H4 (cell line): ENCODE results near the gene GABRB1. TPM values are rescaled to one million over a fixed set of nuclear protein-coding genes. Genes with fewer than 3 reads are reported as not detected.

Experiments used
- DNase-seq: peaks from one replicate; pipeline ENCODE4 v3.0.0-alpha.2; 2015; ENCODE audit warnings: low spot score
- total RNA-seq: library from RNA; depleted of rRNA; stranded (reverse); fragments of >200 nt; shearing (Covaris generic); gene quantifications from 2 replicates; pipeline ENCODE4 v1.2.3, GENCODE V29; 2014

GABRB1 gene
- total RNA-seq, 1 experiment from 2014 or later = 0.04 TPM

GRCh38 chr4:47210828-47211227 is 179.5 kb downstream of the GABRB1 start:
- no peak for DNase-seq

GRCh38 chr4:47213106-47213505 is 181.7 kb downstream of the GABRB1 start:
- DNase-seq = no peak

DNA sequence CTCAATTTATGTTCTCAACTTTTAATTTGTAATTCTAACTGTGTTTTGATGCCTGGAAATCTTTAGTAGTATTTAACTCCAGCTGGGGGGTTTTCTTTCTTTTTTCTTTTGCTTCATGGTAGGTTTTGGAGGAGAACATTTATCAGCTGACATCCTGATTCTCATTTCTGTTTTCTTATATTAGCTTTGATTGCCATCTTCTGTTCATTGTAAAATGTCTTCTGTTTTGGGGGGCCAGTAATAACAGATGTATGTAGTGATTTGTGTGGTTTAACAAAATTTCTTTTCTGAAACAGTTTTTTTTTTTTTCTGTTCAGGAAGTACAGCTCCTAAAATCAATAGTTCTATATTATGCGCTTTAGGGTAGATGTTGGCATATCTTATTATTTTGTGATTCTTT is 182.2 kb downstream of the GABRB1 start:
- DNase-seq = no peak

- DNase-seq = peak; percentile 71
Observed at GRCh38 chr4:47213971-47214370, 182.6 kb downstream of the GABRB1 start.

GRCh38 chr4:47215759-47216158 is 184.4 kb downstream of the GABRB1 start:
- DNase-seq = no peak

- DNase-seq = no peak
Observed at GRCh38 chr4:47217291-47217690, 185.9 kb downstream of the GABRB1 start.

DNA sequence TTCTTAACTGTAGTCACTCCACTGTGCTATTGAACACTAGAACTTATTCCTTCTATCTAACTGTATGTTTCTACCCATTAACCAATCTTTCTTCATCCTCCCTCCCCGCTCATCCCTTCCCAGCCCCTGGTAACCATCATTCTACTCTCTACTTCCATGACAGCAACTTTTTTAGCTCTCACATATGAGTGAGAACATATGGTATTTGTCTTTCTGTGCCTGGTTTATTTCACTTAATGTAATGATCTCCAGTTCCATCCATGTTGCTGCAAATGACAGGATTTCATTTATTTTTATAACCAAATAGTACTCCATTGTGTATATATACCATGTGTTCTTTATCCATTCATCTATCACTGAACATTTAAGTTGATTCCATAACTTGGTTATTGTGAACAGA is 186.5 kb downstream of the GABRB1 start:
- DNase-seq = no peak

DNA sequence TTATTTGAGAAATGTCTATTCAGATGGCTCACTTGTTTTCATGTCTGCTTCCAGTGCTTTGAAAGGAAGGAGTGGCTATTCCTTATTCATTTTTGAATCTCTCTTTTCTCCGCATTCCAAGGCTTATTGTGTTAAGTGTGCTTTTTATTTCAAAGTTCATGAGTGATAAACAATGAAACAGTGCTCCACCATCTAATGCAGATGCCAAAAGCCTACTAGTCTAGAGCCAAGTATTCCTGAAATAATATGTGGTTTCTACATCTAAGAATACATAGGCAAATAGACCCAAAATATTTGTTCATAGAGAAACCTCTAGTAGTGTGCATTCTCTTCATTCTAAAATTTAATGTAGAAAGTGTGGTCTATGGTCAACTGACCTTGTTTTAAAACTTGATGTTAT is 187.3 kb downstream of the GABRB1 start:
- DNase-seq = no peak

GRCh38 chr4:47219586-47219985 is 188.2 kb downstream of the GABRB1 start:
- peak; percentile 16 for DNase-seq

GRCh38 chr4:47221721-47222120 is 190.4 kb downstream of the GABRB1 start:
- no peak for DNase-seq

GRCh38 chr4:47222276-47222675 is 190.9 kb downstream of the GABRB1 start:
- DNase-seq = peak; percentile 20

DNA sequence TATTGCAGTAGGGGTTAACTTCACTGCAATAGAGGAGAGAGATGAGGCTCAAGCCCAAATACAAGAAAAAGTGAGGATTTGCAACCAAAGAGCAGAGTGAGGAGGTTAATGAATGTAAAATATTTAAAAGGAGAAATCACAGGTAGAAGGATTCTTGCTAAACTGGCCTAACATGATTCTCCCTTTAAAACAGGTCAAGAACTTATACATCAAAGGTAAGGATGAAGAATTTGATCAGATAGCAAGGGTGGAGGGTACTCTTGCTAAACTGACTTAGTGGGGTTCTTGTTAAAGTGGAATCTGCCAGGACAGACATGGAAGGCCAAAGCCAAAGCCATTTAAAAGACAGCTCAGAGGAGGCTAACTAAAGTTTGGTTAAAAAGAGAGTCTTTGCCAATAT is 193.0 kb downstream of the GABRB1 start:
- no peak for DNase-seq

GRCh38 chr4:47235721-47236120 is 204.4 kb downstream of the GABRB1 start:
- DNase-seq = no peak

- DNase-seq = no peak
Observed at GRCh38 chr4:47238667-47239066, 207.3 kb downstream of the GABRB1 start.

GRCh38 chr4:47239649-47240048 is 208.3 kb downstream of the GABRB1 start:
- DNase-seq = no peak

DNA sequence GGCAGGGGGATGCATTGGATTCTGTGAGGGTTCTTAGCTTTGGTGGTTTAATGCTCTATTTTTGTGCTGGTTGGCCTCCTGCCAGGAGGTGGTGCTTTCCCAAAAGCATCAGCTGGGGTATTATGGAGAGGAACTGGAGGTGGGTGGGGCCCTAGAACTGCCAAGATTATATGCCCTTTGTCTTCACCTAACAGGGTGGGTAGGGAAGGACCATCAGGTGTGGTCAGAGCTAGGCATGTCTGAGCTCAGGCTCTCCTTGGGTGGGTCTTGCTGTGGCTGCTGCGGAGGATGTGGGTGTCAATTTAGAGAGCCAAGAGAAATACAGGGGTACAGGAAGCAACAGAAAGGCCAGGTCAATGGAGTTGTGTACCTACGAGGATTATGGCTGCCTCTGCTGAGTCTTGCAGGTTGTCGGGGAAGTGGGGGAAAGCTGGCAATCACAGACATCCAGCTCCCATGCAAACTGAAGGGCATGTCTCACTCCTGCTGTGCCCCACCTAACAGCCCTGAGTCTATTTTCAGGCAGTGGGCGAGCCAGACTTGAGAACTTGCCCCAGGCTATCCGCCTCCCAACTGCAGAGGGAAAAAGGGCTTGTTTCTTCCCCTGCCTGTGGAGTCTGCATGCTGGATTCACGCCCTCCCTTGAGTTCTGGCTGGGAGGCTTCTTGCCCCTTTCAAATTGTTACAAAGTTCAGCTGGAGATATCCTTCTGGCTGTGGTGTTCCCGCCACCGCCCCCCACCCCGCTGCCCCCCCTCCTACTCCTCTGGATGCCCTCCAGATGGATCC is 220.2 kb downstream of the GABRB1 start:
- DNase-seq = no peak

GRCh38 chr4:47263721-47264120 is 232.4 kb downstream of the GABRB1 start:
- DNase-seq = no peak

GRCh38 chr4:47270201-47270888 is 239.0 kb downstream of the GABRB1 start:
- DNase-seq = no peak

DNA sequence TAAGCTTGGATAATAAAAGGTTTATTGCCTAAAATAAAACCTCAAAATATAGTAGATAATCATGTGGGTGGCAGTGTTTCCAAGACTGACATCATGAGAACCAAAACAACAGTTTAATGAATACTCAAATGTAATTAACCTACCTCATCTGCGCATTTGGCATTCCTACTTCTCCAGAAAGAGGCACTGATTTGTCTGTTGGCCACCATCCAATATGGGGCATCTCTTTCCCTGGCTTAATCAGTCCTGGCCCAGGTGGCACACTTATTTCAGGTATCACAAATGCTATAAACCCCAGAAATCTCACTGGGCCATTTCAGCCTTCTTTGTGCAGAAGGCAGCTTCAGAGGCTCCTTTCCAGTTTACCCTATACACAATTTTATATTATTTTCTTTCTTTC is 239.9 kb downstream of the GABRB1 start:
- DNase-seq = no peak

DNA sequence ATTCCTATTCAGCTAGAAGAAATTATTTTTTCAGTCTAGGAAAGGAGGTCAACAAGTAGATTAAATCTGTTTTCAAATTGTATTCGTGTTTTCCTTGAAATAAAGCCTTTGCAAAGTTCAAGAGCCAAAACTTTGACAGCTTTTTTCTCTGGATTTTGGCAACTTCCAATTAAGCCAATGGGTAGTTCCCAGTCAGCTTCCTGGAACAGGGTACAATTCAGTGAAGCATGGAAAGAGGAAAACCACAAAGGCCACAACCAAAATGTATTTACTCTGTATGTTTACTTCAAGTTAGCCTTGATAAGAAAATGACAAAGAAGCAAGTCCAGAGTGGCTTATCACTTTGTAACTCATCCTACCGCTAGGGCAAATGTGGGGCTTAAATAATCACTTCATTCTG is 243.5 kb downstream of the GABRB1 start:
- peak; percentile 49 for DNase-seq

DNA sequence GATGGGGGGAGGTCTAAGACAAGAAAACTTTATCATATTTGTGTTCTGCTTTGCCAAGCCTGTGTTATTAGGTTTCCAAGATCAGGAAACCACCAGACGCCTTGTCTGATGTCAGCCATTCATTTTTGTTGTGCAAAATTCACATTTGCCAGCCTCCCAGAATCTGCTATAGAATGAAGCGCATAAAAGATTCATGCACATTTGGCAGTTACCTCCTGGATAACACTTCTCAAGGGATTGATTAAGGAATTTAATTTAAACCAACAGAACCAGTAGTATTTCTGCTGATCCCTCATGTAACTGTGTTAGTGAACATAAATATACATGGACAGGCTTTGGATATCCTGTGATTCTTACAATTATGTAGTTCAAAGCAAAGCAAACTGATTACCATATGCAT is 244.2 kb downstream of the GABRB1 start:
- no peak for DNase-seq

- no peak for DNase-seq
Observed at GRCh38 chr4:47278631-47279030, 247.3 kb downstream of the GABRB1 start.

GRCh38 chr4:47287735-47288134 is 256.4 kb downstream of the GABRB1 start:
- peak; percentile 84 for DNase-seq
